Mesothelial cell of epicardium (in vitro differentiated cells): ENCODE data around the gene SRC. TPM values are rescaled to one million over a fixed set of nuclear protein-coding genes. Genes with fewer than 3 reads are reported as not detected.

ENCODE experiments used
- DNase-seq, 2 experiments: peaks; one replicate each; pipeline ENCODE4 v3.0.0; 2021; ENCODE audit warnings: low spot score in 2 of 2; ENCODE audit not compliant: unreplicated experiment in 2 of 2
- H3K27ac Mint-ChIP-seq: 2 replicates; pipeline ENCODE4 v1.8.0; 2021; ENCODE audit warnings: mixed read lengths
- H3K27me3 Mint-ChIP-seq: 2 replicates; pipeline ENCODE4 v1.8.0; 2021; ENCODE audit warnings: low read depth, mixed read lengths
- H3K36me3 Mint-ChIP-seq: 2 replicates; pipeline ENCODE4 v1.8.0; 2021; ENCODE audit warnings: mixed read lengths
- H3K4me1 Mint-ChIP-seq: 2 replicates; pipeline ENCODE4 v1.8.0; 2021; ENCODE audit warnings: mixed read lengths
- H3K4me3 Mint-ChIP-seq: 2 replicates; pipeline ENCODE4 v1.8.0; 2021; ENCODE audit warnings: mild to moderate bottlenecking, moderate library complexity, mixed read lengths
- H3K9me3 Mint-ChIP-seq: 2 replicates; pipeline ENCODE4 v1.8.0; 2021; ENCODE audit warnings: mixed read lengths
- total RNA-seq: library from RNA; stranded (reverse); gene quantifications from 3 replicates; pipeline ENCODE4 v1.2.1, GENCODE V29; 2021
- TF ChIP-seq, protein P1 (sequence below): fragments of 200-600 bp; sonication (generic); IDR thresholded peaks from one replicate; pipeline ENCODE4 v1.5.0; 2021; ENCODE audit warnings: antibody characterized with exemption; ENCODE audit not compliant: unreplicated experiment

Gene SRC
- total RNA-seq, 1 donor from 2014 or later, result 85.2 TPM

DNA sequence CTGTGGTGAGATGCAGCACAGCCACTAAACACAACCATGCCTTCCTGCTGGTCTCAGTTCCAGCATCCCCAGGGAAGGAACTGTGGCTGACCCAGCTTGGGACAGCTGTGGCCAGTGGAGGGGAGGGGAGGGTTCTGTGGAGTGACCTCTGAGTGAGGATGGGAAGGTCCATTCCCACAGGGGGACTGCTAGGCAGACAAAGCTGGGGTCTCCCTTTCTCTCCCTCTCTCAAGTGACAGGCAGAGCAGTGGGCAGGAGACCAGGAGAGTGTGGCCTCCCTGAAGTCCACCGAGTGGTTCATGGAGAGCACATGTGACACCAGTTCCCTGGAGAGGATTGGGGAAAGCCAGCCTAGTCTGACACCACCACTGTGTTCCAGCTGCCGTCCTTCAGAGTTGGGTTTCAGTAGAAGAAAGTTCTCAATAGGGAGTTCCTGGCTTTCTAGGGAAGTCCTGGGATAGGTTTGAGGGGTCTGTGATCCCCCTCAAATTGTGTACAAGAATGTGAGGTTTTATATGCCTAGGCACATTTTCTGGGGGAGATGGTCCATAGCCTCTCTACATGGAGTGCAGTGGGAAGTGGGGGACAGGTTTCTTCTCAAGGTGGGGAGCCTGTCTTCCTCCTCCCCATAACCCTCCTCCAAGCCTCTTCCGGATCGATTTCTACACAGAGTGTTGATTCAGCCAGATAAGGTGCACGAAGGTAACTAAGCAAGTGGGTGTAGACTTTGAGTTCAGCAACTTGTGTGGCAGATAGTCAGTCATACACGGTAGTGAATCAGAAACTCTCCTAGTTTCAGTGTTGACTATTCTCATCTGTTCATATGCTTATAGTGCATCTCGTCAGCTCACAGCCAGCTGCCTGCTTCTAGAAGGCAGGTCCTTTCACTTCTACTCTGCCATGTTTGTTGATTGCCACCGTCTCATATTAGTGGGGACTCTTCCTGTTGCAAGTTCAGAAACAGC lies 37.6 kb upstream of the SRC start:
- H3K36me3 Mint-ChIP-seq, result peaks cover 12% of the 10 kb centered on the region
- TF ChIP-seq, protein P1, sequence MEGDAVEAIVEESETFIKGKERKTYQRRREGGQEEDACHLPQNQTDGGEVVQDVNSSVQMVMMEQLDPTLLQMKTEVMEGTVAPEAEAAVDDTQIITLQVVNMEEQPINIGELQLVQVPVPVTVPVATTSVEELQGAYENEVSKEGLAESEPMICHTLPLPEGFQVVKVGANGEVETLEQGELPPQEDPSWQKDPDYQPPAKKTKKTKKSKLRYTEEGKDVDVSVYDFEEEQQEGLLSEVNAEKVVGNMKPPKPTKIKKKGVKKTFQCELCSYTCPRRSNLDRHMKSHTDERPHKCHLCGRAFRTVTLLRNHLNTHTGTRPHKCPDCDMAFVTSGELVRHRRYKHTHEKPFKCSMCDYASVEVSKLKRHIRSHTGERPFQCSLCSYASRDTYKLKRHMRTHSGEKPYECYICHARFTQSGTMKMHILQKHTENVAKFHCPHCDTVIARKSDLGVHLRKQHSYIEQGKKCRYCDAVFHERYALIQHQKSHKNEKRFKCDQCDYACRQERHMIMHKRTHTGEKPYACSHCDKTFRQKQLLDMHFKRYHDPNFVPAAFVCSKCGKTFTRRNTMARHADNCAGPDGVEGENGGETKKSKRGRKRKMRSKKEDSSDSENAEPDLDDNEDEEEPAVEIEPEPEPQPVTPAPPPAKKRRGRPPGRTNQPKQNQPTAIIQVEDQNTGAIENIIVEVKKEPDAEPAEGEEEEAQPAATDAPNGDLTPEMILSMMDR, result no peak
- peak overlapping the region; percentile 88 for H3K27ac Mint-ChIP-seq
- no peak overlapping the region for H3K4me3 Mint-ChIP-seq
- H3K4me1 Mint-ChIP-seq, result peaks cover 45% of the 10 kb centered on the region
- no peaks in the 10 kb centered on the region for H3K9me3 Mint-ChIP-seq
- H3K27me3 Mint-ChIP-seq, result no peaks in the 10 kb centered on the region
- DNase-seq, result no peak

DNA sequence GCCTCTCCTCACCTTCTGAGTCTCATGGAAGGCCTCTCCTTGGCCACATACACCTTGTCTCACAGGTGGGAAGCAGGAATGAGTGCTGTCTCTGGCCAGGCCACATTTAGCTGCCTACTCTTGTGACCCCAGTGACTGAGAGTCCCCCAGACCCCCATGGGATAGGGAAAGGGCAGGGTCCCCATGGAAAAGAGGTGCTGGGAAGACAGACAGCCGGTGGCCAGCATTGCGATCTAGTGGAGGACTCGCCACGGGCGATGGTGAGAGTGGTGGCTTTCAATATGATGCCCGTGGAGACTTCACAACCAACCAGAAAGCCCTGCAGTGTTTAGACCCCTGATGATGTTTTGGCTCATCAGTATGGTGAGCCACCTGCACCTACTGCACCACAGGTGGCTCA lies 36.6 kb upstream of the SRC start:
- TF ChIP-seq, protein P1, result no peak
- H3K4me3 Mint-ChIP-seq, result no peak overlapping the region
- peaks cover 54% of the 10 kb centered on the region for H3K4me1 Mint-ChIP-seq
- H3K36me3 Mint-ChIP-seq, result peaks cover 9% of the 10 kb centered on the region
- no peak for DNase-seq
- peak overlapping the region; percentile 88 for H3K27ac Mint-ChIP-seq
- H3K27me3 Mint-ChIP-seq, result no peaks in the 10 kb centered on the region
- H3K9me3 Mint-ChIP-seq, result no peaks in the 10 kb centered on the region

DNA sequence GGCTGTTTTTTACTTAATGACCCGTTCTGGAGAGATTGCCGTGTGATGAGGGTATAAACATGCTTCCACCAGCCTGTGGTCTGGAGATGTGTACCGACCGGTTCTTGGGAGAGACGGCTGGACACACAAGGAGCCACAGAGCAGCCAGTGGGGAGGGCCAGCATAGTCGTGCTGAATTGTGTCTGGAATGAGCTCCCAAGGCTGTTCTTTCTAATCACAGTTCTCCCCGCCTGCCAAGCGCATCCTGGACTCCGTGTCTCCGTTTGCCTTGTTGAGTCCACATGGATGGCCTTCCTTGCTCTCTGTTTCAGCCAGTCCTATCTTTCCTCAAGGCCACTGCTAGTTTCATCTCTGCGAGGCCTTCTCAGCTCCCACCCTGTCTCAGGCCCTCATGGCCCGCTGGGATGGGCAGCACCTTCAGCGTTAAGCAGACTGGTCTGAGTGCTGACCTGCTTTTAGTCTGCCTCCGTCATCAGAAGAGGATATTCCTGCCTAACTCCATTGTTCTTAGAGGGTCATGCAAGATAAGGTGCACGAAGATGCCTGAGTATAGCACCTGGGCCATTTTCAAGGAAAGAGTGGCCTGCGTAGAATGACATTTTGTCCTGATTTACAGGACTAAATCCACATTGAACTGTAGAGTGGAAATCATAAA lies 35.9 kb upstream of the SRC start:
- Mint-ChIP-seq H3K27ac (peak overlapping the region; percentile 88), H3K27me3 (no peaks in the 10 kb centered on the region), H3K9me3 (no peaks in the 10 kb centered on the region), H3K36me3 (peaks cover 9% of the 10 kb centered on the region), H3K4me1 (peaks cover 62% of the 10 kb centered on the region), H3K4me3 (no peak overlapping the region)
- TF ChIP-seq, protein P1, result no peak
- DNase-seq, result peak in 1 of 2 experiments; percentile 54

DNA sequence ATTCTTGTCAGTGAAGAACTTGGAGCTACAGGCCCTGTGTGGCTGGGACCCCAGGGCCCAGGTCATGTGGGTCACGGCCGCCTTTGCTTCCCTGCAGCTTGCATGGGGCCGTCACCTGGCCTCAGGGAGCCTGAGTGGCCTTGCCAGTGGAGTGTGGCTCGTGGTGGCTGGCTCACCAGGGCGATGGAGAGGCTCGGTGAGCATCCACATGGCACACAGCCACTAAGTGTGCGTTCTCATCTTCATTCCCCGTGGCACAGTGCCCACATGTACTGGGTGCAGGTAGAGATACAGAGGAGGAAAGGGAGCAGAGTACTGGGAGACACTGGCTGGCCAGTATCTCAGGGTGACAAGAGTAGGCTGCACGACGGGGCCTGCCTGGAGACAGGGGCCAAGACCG lies 35.0 kb upstream of the SRC start:
- Mint-ChIP-seq H3K9me3 (no peaks in the 10 kb centered on the region), H3K4me3 (no peak overlapping the region), H3K4me1 (peaks cover 68% of the 10 kb centered on the region), H3K27me3 (no peaks in the 10 kb centered on the region), H3K36me3 (peaks cover 9% of the 10 kb centered on the region), H3K27ac (peak overlapping the region; percentile 88)
- TF ChIP-seq, protein P1, result no peak
- DNase-seq, result no peak

DNA sequence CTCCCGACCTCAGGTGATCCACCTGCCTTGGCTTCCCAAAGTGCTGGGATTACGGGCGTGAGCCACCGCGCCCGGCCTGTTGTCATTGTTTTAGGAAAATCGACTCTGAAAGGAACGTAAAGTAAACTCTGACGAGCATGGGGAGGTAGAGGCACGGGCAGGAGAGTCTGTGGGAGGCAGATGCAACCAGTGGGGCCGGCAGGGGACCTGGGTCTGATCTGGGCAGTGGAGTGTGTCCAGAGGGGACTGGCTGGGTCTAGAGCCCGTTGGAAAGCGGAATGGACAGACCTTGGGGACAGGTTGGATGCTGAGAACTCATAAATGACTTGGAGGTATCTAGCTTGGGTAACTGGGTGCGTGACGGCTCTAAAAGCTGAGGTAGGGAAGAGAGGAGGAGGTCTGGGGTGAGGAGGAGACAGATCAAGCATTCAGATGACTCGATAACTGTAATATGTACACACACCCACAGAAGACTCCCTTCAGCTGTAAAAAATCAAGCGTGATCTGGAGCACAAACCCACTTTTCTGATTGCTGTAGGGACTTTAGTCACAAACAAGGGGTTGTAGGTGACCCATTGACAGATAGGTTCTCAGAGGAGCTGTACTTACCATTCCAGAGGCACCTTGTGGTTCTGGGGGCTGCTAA lies 34.1 kb upstream of the SRC start:
- TF ChIP-seq, protein P1, result no peak
- Mint-ChIP-seq H3K9me3 (no peaks in the 10 kb centered on the region), H3K4me1 (peaks cover 74% of the 10 kb centered on the region), H3K36me3 (peaks cover 9% of the 10 kb centered on the region), H3K27me3 (no peaks in the 10 kb centered on the region), H3K4me3 (no peak overlapping the region), H3K27ac (peak overlapping the region; percentile 88)
- no peak for DNase-seq
